Astrocyte (in vitro differentiated cells and primary cell): Measurements from ENCODE around the gene UBR3. TPM values are rescaled to one million over a fixed set of nuclear protein-coding genes. Genes with fewer than 3 reads are reported as not detected.

ENCODE experiments used
- DNase-seq: peaks from one replicate; pipeline ENCODE4 v3.0.0-alpha.2; 2010; ENCODE audit warnings: low read depth
- FAIRE-seq: peaks from 2 replicates; lab custom pipeline; 2011; peaks lifted over from hg19 to GRCh38; lab: Jason Lieb, UNC
- H2AFZ ChIP-seq: 2 replicates; pipeline ENCODE4 v1.6.0; 2012; ENCODE audit warnings: low read depth, low read length, inconsistent platforms
- H3K27ac ChIP-seq: 2 replicates; pipeline ENCODE4 v1.5.1; 2011; ENCODE audit warnings: low read depth, low read length, inconsistent platforms
- H3K27me3 ChIP-seq: 2 replicates; pipeline ENCODE4 v1.6.0; 2011; ENCODE audit warnings: low read length, inconsistent platforms; ENCODE audit not compliant: insufficient read depth
- H3K36me3 ChIP-seq: 2 replicates; pipeline ENCODE4 v1.5.1; 2011; ENCODE audit warnings: low read length, inconsistent platforms; ENCODE audit not compliant: insufficient read depth
- H3K4me1 ChIP-seq: 2 replicates; pipeline ENCODE4 v1.5.1; 2011; ENCODE audit warnings: low read length, inconsistent platforms; ENCODE audit not compliant: insufficient read depth
- H3K4me2 ChIP-seq: 2 replicates; pipeline ENCODE4 v1.6.0; 2012; ENCODE audit warnings: low read length, inconsistent platforms
- H3K4me3 ChIP-seq: 2 replicates; pipeline ENCODE4 v1.5.1; 2011; ENCODE audit warnings: low read depth, mild to moderate bottlenecking, low read length, inconsistent platforms; ENCODE audit not compliant: insufficient read depth
- H3K79me2 ChIP-seq: 2 replicates; pipeline ENCODE4 v1.6.0; 2012; ENCODE audit warnings: mild to moderate bottlenecking, low read length, inconsistent platforms; ENCODE audit not compliant: insufficient read depth
- H3K9ac ChIP-seq: 2 replicates; pipeline ENCODE4 v1.6.0; 2012; ENCODE audit warnings: mild to moderate bottlenecking, low read length, inconsistent platforms
- H3K9me3 ChIP-seq: 2 replicates; pipeline ENCODE4 v1.5.1; 2012; ENCODE audit warnings: low read depth, mild to moderate bottlenecking, low read length, inconsistent platforms; ENCODE audit not compliant: insufficient read depth
- H4K20me1 ChIP-seq: 2 replicates; pipeline ENCODE4 v1.6.0; 2012; ENCODE audit warnings: low read length, inconsistent platforms; ENCODE audit not compliant: insufficient read depth
- H3K27ac Mint-ChIP-seq: one replicate; pipeline ENCODE4 v1.8.0; 2021; ENCODE audit warnings: mild to moderate bottlenecking, mixed read lengths; ENCODE audit not compliant: unreplicated experiment
- H3K27me3 Mint-ChIP-seq: one replicate; pipeline ENCODE4 v1.8.0; 2021; ENCODE audit warnings: low read depth, mixed read lengths; ENCODE audit not compliant: unreplicated experiment
- H3K36me3 Mint-ChIP-seq: one replicate; pipeline ENCODE4 v1.8.0; 2021; ENCODE audit warnings: low read depth, mixed read lengths; ENCODE audit not compliant: unreplicated experiment
- H3K4me1 Mint-ChIP-seq: one replicate; pipeline ENCODE4 v1.8.0; 2021; ENCODE audit warnings: low read depth, mixed read lengths; ENCODE audit not compliant: unreplicated experiment
- H3K4me3 Mint-ChIP-seq: one replicate; pipeline ENCODE4 v1.8.0; 2021; ENCODE audit warnings: mild to moderate bottlenecking, moderate library complexity, mixed read lengths; ENCODE audit not compliant: unreplicated experiment
- H3K9me3 Mint-ChIP-seq: one replicate; pipeline ENCODE4 v1.8.0; 2021; ENCODE audit warnings: mild to moderate bottlenecking, mixed read lengths; ENCODE audit not compliant: unreplicated experiment
- CTCF ChIP-seq: IDR thresholded peaks from 2 replicates; pipeline ENCODE4 v1.5.1; 2011; ENCODE audit warnings: low read depth, mild to moderate bottlenecking, inconsistent platforms, low read length, moderate library complexity; ENCODE audit not compliant: insufficient read depth
- EZH2 ChIP-seq: IDR thresholded peaks from 2 replicates; pipeline ENCODE4 v1.6.1; 2012; ENCODE audit warnings: mild to moderate bottlenecking, low read length, inconsistent platforms; ENCODE audit not compliant: insufficient read depth
- total RNA-seq: library from RNA; stranded (reverse); gene quantifications from 2 replicates; pipeline ENCODE4 v1.2.1, GENCODE V29; 2021

The UBR3 gene
- total RNA-seq, 1 donor from 2014 or later = 18.7 TPM

DNA sequence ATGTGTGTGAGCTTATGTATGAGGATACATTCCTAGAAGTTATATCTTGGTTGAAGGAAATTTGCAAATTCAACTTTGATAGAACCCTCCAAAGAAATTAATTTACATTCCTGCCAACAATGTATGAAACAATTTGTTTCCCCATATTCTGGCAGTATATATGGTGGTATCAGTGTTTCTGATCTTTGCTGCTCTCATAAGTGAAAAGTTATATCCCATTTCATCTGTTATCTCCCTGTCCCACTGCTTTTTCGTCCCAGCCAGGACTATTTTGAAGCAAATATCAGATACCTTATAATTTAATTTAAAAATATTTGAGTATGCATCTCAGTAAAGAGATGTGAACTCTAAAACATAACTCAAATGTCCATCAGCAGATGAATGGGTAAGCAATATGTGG is 7.1 kb downstream of the UBR3 start:
- Mint-ChIP-seq H3K4me1 (peaks cover 8% of the 10 kb centered on the region), H3K27ac (no peak overlapping the region), H3K27me3 (no peaks in the 10 kb centered on the region), H3K9me3 (no peaks in the 10 kb centered on the region), H3K36me3 (peaks cover 2% of the 10 kb centered on the region), H3K4me3 (no peak overlapping the region)
- no peak overlapping the region for H2AFZ ChIP-seq
- no peak overlapping the region for H3K9ac ChIP-seq
- TF ChIP-seq EZH2 (no peak), CTCF (no peak)
- H3K27me3 ChIP-seq = no peaks in the 10 kb centered on the region
- H3K79me2 ChIP-seq = peaks cover 97% of the 10 kb centered on the region
- DNase-seq = no peak
- no peaks in the 10 kb centered on the region for H3K36me3 ChIP-seq
- H3K9me3 ChIP-seq = no peaks in the 10 kb centered on the region
- no peak overlapping the region for H3K4me3 ChIP-seq
- H4K20me1 ChIP-seq = peaks cover 69% of the 10 kb centered on the region
- no peak overlapping the region for H3K27ac ChIP-seq
- no peaks in the 10 kb centered on the region for H3K4me1 ChIP-seq
- no peak overlapping the region for H3K4me2 ChIP-seq
- FAIRE-seq = no peak

DNA sequence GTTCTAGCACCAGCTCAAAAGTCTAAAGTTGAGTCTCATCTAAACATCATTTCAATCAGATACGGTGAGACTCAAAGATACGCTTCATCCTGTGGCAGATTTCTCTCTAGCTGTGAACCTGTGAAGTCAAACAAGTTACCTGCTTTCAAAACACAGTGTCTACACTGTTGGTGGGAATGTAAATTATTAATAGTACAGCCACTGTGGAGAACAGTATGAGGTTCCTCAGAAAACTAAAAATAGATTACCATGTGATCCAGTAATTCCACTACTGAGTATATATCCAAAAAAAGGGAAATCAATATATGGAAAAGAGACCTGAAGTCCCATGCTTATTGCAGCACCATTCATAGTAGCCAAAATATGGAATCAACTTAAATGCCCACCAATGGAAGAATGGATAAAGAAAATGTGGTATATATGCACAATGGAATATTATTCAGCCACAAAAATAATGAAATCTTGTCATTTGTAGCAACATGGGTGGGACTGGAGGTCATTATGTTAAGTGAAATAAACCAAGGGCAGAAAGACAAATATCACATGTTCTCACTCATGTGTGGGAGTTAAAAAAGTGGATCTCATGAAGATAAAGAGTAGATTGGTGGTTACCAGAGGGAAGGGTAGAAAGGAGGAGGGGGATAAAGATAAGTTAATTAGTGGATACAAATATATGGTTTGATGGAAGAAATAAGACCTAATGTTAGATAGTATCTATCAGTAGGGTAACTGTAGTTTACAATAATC is 11.7 kb downstream of the UBR3 start:
- TF ChIP-seq CTCF = no peak
- TF ChIP-seq EZH2 = no peak
- Histone ChIP-seq H3K9me3 (no peaks in the 10 kb centered on the region), H3K4me1 (no peaks in the 10 kb centered on the region), H2AFZ (no peak overlapping the region), H3K4me2 (no peak overlapping the region), H3K4me3 (no peak overlapping the region), H3K27ac (no peak overlapping the region), H3K79me2 (peaks cover 82% of the 10 kb centered on the region), H3K9ac (no peak overlapping the region), H3K36me3 (peaks cover 3% of the 10 kb centered on the region), H3K27me3 (no peaks in the 10 kb centered on the region), H4K20me1 (peaks cover 62% of the 10 kb centered on the region)
- peaks cover 19% of the 10 kb centered on the region for H3K4me1 Mint-ChIP-seq
- H3K27ac Mint-ChIP-seq = no peak overlapping the region
- no peaks in the 10 kb centered on the region for H3K9me3 Mint-ChIP-seq
- no peak overlapping the region for H3K4me3 Mint-ChIP-seq
- peaks cover 2% of the 10 kb centered on the region for H3K36me3 Mint-ChIP-seq
- no peaks in the 10 kb centered on the region for H3K27me3 Mint-ChIP-seq
- DNase-seq (no peak), FAIRE-seq (no peak)
